ENCODE measurements around the gene COASY. TPM values are rescaled to one million over a fixed set of nuclear protein-coding genes. Genes with fewer than 3 reads are reported as not detected.
A peak's percentile ranks its signal among the peaks of the same experiment; 100 is the strongest.

The COASY gene
- total RNA-seq (2014; rRNA removed; shearing (Covaris generic)), result 26.8 and 31.9 TPM in 2 replicates

DNA sequence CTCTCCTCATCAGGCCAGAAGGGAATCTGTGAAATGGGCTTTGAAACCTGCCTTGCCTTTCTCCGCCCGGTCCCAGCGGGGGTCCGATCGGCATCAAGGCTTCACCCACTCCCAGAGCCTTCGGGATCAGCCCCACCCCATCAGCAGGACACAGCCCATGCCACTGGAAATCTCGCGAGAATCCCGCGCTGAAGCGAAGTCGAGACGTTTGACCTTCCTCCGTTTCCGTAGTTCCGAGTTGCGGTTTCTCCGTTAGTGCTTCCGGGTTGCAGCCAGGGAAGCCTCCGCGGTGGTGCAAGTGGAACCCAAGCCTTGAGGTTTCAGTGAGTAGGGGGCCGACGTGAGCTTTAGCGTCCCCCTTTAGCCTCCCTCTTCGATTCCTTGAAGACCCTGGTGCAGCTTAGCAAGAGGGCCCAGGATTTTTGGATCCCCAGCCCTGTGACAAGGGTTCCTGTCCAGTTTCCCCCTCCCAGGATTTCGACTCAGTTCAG lies at the start of gene COASY:
TSS of gene COASY (plus strand) at position 252 of the 491 bp plus-strand sequence. CDS start 475 bp downstream, outside the sequence.
- peak; percentile 95 for DNase-seq (ENCODE audit: low spot score)

DNA sequence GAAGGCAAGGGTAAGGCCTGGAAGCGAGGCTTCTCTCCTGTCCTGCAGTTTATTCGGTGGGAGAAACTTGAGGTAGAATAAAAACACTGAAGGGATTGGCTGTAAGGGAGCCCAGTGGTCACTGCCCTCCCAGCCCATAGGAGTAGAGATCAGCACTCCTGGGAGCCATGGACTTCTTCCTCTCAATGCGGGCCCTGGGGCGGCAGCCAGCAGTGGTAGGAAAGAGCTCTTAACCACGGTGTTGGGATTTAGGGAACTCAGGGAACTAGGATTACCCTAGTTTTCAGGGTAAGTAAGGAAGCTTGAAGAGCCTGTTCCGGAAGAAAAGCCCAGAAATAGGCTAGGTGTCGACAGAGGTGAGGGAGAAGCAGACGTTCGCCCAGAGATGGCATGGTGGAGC lies 49.7 kb upstream of the COASY start:
- no peak for DNase-seq (ENCODE audit: low spot score)

DNA sequence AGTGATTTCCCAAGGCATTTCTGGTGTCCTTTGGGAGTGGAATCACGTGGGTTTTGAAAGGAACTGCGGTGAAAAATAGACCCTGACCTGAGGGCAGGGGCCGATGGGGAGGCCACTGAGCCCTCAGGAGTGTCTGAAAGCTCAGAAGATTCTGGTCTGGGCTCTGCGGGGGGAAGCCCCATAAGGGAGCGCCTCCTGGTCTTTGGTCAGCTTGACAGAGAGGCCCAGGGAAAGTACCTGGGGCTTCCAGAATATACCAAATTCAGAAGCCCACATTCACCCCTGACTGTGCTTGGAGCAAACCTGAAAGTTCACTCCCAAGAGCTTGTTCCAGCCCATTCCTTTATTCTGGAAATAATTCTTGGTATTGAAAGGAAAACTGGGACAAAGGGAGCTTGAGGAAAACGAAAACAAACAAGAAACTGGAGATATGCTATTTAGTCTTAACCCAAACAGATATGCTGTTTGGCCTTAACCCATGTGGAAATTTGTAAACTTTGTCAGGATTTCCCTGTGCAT lies 49.2 kb upstream of the COASY start:
- no peak for DNase-seq (ENCODE audit: low spot score)

DNA sequence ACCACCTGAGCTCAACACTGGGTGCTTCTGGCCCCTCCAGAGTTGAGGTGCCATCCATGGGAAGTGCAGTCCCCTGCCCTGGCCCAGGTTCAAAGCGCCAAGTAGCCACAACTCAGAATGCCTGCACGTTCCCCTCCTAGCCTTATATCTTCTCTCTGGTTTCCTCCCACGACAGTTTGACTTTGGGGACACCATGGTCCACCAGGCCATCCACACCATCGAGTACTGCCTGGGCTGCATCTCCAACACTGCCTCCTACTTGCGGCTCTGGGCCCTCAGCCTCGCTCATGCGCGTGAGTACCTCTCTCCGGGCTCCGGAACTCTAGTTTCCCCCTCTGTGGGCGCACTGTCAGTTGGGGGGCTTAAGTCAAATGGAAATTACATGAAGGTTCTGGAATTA lies 48.3 kb upstream of the COASY start:
- DNase-seq (ENCODE audit: low spot score), result no peak

DNA sequence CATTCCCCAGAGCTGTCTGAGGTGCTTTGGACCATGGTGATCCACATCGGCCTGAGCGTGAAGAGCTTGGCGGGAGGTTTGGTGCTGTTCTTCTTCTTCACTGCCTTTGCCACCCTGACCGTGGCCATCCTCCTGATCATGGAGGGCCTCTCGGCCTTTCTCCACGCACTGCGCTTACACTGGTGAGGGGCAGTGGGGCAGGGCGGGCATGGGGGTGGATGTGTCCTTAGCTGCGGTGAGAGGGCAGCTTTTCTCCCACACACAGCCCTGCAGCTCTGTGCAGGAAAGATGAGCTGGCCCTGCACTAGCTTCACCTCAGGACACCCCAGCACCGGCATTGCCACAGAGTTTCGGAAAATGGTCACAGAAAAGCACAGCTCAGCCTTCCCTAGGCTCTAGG lies 47.7 kb upstream of the COASY start:
- DNase-seq (ENCODE audit: low spot score), result no peak

DNA sequence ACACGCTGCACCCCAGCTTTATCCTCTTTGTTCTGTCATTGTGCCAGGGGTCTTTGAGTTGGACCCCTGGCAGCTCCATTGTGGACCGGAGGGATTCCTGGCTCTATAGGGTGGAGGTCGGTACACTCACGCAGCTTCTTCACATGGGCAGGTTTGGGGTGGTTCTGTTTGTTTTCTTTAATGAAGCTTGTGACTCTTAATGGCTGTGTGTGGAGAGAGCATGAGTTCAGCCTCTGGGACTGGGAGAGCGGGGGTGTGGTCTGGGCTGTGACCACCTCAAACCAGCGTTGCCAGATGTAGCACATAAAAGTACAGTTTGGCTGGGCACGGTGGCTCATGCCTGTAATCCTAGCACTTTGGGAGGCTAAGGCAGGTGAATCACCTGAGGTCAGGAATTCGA lies 47.1 kb upstream of the COASY start:
- DNase-seq (ENCODE audit: low spot score), result no peak

DNA sequence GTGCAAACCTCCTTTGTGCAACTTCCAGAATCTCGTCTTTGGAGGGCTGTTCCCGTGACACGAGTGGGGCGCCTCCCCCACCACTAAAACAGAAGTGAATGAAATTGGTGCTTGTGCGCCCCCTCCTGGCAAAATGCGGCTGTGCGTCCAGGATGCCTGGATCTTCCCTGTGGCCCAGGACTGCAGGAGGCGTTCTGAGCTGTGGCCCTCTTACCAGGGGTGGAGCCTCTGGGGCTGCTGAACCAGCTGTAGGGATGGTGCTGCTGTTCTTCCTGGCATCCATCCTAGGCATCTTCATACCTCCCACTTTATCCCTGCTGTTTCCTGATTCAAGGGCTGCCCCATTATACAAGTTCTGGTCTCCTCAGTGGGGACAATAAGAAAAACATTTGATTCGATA lies 44.4 kb upstream of the COASY start:
- peak; percentile 92 for DNase-seq (ENCODE audit: low spot score)

DNA sequence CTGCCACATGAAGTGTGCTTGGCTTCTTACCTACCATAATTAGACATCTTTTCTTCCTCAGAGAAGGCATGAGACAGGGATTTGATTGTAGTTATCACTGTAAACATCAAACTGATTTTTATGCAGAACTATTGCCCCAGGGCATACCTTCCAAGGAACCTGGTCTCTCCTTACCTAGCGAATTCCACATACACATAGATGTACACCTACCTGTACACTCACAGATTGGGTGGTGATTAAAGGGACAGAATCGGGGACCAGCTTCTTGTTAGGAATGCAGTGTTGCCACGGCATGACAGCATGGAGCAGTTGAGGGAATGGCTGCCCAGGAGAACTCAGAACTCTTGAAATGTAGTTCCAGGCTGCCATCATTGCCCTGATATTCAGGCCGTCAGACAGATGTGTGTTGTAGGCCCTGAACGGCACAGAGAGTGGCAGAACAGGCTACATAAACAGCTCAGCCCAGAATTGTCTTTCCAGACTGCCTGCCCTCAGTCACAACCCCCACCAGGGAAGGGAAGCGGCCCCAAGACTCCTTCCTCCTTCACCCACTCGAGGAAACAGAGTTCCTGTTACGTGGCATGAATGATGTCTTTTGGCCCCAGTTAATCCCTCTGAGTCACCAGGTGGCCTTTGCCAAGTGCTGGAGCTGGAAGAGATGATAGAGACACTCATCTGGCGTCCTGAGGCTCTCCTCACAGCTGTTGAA lies 43.7 kb upstream of the COASY start:
- peak; percentile 90 for DNase-seq (ENCODE audit: low spot score)

DNA sequence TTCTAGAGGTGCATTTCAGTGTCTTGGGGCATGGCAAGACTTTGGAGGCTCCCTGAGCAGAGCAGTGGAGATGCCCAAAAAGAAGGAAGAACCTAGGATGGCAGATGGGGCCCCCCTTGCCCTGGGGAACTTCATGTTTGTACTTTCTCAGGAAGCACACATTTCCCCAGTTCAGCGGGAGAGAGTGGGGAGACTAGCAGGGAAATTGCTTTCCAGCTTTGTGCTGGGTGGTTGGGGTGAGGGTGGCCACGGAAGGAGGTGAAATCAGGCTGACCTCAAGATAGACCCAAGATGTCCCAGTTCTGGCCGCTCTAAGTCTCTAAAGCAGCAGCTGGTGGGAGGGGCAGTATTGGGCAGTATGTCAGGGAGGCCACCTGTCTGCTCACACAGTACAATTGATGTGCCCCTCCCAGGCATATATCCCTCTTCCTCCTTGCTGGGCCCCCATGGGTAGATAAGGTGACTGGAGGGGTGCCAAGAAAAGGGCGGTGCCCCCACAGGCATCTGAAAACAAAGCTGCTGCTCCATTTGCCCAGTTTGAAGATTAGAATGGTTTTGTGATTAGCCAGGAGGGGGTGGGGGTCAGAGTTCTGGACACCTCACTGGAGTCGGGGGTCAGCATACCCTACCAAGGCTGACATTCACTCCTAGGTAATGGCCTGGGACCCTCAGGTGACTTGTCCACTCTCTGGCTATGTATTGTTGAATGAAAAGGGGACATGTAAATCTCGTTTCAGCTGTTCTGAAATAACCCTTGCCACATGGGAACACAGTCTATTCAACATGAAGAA lies 43.0 kb upstream of the COASY start:
- DNase-seq (ENCODE audit: low spot score), result peak; percentile 62

DNA sequence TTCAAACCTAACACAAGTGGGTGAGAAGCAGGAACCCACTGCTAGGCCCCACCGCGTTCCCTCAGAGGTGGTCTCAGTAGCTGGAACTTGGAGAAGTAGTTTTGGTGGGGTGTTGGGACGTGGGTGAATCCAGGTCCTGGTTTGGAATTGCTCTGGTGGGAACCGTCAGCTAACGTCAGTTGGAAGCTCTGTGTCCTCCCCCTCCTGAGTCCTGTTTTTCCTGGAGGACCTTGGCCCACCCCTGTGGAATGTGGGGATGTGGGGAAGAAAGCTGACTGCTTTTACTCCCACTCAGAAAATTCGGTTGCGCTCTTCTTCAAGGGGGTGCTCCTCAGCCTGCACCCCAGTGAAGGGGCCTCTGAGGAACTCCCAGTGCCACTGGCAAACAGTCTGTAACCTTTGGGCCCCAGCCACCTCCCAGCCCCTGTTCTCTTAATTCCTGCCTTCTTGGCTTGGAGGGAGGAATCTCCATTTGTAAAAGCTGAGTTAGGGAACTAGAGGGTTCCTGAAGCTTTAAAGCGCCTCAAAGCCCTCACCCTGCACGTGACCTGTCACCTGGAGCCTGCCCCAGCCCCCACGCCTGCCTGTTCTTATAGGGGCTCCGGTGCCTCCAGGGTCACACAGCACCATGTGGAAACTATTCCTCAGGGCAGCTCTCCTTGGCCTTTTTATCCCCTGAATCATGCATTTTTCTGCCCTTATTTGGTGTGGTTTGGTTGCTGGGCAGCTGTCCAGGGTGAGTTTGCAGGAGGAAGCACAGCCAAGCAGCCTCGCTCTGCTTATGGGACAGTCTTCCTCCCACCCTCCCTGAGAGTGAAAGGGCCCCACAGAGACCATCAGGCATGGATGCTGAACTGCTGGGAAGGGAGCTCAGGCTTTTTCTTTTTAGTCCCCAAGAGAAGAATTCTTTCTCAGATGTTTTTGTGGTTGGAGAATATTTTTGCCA lies 42.1 kb upstream of the COASY start:
- DNase-seq (ENCODE audit: low spot score), result peak; percentile 97

DNA sequence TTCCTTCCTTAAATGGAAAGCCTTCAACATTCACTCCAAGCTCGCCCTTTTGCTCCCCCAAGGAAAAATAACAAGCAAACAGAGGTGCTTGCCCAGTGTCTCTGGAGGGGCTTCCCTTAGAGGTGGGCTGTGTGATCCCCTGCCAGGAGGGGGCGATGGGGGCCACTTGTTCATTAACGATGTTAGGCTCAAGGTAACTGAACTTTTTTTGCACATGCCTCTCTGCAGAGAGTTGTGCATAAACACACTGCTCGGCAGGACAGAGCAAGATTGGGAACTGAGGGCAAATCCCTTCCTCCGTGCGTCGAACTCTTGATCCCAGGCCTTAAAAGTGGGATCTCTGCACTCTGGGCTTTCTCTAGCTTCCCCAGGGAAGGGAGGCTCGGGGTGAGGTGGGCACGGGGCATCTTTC lies 41.4 kb upstream of the COASY start:
- no peak for DNase-seq (ENCODE audit: low spot score)

DNA sequence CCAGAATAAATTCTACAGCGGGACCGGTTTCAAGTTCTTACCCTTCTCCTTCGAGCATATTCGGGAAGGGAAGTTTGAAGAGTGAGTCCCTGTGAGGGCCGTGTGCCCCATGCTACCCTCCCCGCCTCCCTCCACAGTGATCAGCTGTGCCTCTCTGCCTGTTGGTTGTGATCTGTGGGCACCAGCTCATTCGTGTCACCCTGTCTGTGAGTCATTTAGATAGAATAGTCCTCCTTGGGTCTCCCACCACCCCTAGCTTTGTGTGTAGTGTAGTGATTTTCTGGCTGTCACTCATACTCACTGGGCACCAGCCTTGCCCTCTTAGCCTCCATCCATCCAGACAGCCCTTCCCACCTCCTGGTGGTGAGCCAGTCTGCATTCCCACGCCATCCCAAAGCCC lies 40.9 kb upstream of the COASY start:
- no peak for DNase-seq (ENCODE audit: low spot score)

DNA sequence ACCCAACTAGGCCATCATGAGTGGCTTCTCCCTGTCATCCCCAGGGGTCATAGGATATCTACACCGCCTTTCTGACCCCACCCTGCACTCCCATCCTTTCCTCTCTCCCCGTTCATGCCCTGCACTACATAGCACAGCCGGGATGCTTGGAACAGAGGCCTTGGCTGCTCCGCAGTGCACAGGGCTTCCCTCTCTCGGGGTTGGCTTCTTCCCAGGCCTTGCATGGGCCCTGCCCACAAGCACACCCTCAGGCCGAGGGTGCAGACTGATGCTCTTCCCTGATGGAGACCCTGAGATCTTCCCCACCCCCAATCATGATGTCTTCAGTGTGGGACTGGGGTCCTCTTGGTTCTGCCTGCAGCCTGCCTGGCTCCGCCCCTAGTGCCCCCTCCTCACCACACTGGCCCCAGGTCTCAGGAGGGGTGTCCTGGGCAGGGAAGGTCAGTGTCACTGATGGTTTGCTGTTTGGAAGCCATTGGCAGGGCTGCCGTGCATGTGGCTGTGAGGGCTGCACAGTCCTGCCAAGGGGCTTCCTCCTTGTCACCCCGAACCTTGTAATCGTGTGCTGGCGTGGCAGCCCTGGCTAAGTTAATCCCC lies 40.2 kb upstream of the COASY start:
- DNase-seq (ENCODE audit: low spot score), result no peak

DNA sequence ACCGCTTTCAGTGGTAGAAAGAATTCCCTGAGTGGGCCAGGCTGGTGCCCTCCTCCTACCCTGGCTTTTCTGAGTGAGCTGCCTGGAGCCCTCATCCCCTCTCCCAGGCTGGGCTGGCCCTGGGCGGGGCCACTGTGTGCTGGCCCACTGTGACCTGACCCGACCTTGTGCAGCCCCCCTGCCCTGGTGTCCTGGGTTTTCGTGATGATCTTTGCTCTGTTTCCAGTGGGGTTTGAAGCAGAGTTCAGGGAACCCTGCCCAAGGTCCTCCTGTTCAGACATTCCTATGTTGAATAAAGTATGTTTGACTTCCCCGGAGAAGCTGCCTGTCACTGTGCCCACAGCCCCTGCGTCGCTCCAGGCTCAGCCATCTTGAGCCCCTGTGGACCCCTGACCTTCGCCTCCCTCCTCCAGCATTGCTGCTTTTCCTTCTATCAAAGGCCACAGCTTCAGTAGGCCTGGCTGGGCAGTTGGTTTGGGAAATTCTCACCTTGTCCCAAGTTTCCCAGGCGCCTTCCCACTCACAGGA lies 39.6 kb upstream of the COASY start:
- no peak for DNase-seq (ENCODE audit: low spot score)

DNA sequence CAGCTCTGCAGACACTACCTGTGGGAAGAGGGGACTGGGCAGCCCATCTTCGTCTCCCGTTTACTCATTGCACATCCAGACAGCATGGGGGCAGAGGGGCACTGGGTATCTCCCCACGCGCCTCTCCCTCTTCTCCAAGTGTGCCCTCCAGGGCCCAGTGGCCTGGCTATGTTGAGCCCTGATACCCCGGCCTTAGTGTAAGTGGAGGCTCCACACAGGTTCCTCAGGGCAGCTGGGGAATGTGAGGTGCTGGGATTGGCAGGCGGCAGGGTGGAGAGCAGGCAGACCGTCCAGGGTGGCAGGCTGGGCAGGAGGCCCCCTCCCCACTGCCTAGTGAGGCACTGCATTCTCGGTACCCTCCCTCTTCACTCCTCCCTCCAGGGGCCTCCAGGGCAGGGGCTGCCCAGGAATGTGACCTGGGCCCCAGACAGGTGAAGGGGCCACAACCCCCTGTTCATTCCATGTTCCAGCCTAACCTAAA lies 39.1 kb upstream of the COASY start:
- no peak for DNase-seq (ENCODE audit: low spot score)

DNA sequence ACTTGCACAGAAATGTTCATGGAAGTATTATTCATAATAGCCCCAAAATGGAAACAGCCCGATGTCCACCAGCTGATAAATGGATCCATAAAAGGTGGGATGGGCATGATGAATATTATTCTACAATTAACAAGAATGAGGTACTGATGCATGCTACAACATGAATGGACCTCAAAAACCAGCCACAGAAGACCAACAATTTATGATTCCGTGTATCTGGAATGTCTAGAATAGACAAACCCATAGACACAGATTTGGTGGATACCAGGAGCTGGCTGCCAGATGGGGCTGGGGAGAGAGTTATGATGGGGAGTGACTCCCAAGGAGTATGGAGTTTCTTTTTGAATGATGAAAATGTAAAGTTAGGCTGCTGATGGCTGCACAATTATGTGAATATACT lies 36.7 kb upstream of the COASY start:
- no peak for DNase-seq (ENCODE audit: low spot score)

DNA sequence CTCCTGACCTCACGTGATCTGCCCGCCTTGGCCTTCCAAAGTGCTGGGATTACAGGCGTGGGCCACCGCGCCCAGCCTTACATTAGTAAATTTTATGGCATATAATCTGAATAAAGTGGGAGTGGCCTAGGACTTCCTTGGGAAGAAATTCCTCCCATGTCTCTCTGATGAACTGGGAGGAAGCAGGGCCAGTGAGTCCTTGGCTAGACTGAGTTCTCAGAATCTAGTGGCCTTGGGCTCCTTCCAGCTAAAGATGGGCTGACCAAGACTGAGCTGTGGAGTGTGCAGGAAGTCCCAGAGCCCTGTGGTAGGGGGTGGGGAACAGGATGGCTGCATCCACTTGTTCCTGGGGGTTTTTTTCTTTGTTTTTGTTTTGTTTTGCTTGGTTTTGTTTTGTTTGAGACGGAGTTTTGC lies 35.9 kb upstream of the COASY start:
- no peak for DNase-seq (ENCODE audit: low spot score)

DNA sequence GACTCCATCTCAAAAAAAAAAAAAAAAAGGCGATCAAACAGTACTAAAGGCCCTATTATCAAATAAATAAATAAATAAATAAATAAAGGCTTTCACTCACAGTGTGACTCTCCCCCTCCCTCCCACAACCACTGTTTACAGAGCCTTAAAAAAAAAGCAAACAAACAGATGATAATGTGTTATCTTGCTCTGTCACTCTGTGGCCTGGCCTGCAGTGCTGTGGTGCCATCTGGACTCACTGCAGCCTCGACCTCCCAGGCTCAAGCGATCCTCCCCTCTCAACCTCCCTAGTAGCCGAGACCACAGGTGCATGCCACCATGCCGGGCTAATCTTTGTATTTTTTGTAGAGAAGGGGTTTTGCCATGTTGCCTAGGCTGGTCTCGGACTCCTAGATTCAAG lies 34.0 kb upstream of the COASY start:
- DNase-seq (ENCODE audit: low spot score), result no peak

DNA sequence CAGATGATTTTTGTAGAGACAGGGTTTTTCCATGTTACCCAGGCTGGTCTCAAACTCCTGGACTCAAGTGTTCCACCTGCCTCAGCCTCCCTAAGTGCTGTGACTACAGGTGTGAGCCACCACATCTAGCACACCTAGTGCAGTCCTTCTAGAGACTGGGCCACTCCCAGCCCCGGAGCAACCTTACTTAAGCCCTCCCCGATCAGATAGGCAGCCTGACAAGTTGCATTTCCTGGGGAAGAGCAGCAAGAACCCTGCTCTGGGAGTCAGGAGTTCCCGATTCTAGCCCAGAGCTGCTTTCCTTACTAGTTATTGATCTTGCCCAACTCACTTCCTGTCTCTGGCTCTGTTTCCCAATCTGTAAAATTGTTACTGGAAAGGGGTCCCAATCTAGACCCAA lies 32.9 kb upstream of the COASY start:
- DNase-seq (ENCODE audit: low spot score), result no peak

DNA sequence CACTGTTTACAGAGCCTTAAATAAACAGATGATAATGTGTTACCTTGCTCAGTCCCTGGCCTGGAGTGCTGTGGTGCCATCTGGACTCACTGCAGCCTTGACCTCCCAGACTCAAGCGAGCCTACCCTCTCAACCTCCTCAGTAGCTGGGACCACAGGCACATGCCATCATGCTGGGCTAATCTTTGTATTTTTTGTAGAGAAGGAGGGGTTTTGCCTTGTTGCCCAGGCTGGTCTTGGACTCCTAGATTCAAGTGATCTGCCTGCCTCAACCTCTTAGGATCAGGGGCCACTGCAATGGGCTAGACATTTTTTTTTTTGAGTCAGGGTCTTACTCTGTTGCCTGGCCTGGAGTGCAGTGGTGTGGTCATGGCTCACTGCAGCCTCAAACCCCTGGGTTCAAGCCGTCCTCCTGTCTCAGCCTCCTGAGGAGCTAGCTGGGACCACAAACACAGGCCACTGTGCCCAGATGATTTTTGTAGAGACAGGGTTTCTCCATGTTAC lies 30.9 kb upstream of the COASY start:
- DNase-seq (ENCODE audit: low spot score), result no peak

All from H4 (cell line).